Brain microvascular endothelial cell (primary cell): ENCODE results near the gene ARHGAP44.

ENCODE experiments used
- DNase-seq: peaks from one replicate; pipeline ENCODE4 v3.0.0-alpha.2; 2020
- H3K27ac ChIP-seq: fragments of 250-450 bp; sonication (Bioruptor Pico); 2 replicates; pipeline ENCODE4 v1.5.1; 2020; ENCODE audit warnings: mild to moderate bottlenecking, moderate library complexity
- H3K27me3 ChIP-seq: fragments of 250-450 bp; sonication (Bioruptor Pico); replicated peaks from 2 replicates; pipeline ENCODE4 v1.5.1; 2020; ENCODE audit warnings: mild to moderate bottlenecking
- H3K36me3 ChIP-seq: fragments of 250-450 bp; sonication (Bioruptor Pico); replicated peaks from 2 replicates; pipeline ENCODE4 v1.5.1; 2020; ENCODE audit warnings: mild to moderate bottlenecking
- H3K4me3 ChIP-seq: 2 replicates; pipeline ENCODE4 v1.5.1; 2011; ENCODE audit warnings: low read depth, mild to moderate bottlenecking, control low read depth, low read length, moderate library complexity
- in situ Hi-C: cut with HindIII; loops from 2 replicates; pipeline ENCODE4 v1.10.0; 2017; ENCODE audit warnings: low sequenced_read_pairs, low pct_ligation_motif_present
- TF ChIP-seq, protein P1 (sequence below): IDR thresholded peaks from 2 replicates; pipeline ENCODE4 v1.5.1; 2011; ENCODE audit warnings: low read depth, mild to moderate bottlenecking, moderate library complexity, low read length, control low read depth, inconsistent platforms; ENCODE audit errors: missing control alignments

ARHGAP44 gene

DNA sequence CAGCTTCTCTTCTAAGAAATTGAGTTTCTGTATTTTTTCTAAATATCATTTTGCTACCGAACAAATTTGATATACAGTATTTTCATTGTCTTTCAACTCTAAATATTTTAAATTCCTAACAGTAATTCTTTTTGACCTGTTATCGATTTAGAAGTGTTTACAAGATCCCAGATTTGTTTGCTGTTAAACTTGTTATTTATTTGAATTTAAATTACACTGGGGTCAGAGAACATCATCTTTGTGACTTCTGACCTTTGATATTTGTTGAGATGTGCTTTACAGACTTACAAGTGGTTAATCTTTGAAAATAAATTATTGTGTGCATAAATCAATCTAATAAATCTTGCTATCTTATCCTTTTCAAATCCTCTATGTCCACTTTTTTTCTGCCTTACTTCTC is 94.2 kb downstream of the ARHGAP44 start:
- H3K4me3 ChIP-seq: no peak overlapping the region
- no peak overlapping the region for H3K27ac ChIP-seq
- no peaks in the 10 kb centered on the region for H3K36me3 ChIP-seq
- TF ChIP-seq, protein P1, sequence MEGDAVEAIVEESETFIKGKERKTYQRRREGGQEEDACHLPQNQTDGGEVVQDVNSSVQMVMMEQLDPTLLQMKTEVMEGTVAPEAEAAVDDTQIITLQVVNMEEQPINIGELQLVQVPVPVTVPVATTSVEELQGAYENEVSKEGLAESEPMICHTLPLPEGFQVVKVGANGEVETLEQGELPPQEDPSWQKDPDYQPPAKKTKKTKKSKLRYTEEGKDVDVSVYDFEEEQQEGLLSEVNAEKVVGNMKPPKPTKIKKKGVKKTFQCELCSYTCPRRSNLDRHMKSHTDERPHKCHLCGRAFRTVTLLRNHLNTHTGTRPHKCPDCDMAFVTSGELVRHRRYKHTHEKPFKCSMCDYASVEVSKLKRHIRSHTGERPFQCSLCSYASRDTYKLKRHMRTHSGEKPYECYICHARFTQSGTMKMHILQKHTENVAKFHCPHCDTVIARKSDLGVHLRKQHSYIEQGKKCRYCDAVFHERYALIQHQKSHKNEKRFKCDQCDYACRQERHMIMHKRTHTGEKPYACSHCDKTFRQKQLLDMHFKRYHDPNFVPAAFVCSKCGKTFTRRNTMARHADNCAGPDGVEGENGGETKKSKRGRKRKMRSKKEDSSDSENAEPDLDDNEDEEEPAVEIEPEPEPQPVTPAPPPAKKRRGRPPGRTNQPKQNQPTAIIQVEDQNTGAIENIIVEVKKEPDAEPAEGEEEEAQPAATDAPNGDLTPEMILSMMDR: no peak
- in situ Hi-C loops: no loop called here
- H3K27me3 ChIP-seq: no peaks in the 10 kb centered on the region
- DNase-seq: no peak

- TF ChIP-seq, protein P1: no peak
- no peak overlapping the region for H3K27ac ChIP-seq
- no peak overlapping the region for H3K4me3 ChIP-seq
- in situ Hi-C loops: no loop called here
- H3K27me3 ChIP-seq: no peaks in the 10 kb centered on the region
- no peaks in the 10 kb centered on the region for H3K36me3 ChIP-seq
- no peak for DNase-seq
Measured at GRCh38 chr17:12887088-12887487, 97.8 kb downstream of the ARHGAP44 start.

GRCh38 chr17:12896180-12896785 is 107.0 kb downstream of the ARHGAP44 start:
- Histone ChIP-seq H3K4me3 (no peak overlapping the region), H3K27me3 (no peaks in the 10 kb centered on the region), H3K36me3 (no peaks in the 10 kb centered on the region), H3K27ac (no peak overlapping the region)
- TF ChIP-seq, protein P1: no peak
- in situ Hi-C loops: no loop called here
- DNase-seq: no peak

GRCh38 chr17:12898110-12898509 is 108.8 kb downstream of the ARHGAP44 start:
- H3K27ac ChIP-seq: no peak overlapping the region
- in situ Hi-C loops: no loop called here
- DNase-seq: no peak
- TF ChIP-seq, protein P1: no peak
- no peak overlapping the region for H3K4me3 ChIP-seq
- H3K27me3 ChIP-seq: no peaks in the 10 kb centered on the region
- no peaks in the 10 kb centered on the region for H3K36me3 ChIP-seq

DNA sequence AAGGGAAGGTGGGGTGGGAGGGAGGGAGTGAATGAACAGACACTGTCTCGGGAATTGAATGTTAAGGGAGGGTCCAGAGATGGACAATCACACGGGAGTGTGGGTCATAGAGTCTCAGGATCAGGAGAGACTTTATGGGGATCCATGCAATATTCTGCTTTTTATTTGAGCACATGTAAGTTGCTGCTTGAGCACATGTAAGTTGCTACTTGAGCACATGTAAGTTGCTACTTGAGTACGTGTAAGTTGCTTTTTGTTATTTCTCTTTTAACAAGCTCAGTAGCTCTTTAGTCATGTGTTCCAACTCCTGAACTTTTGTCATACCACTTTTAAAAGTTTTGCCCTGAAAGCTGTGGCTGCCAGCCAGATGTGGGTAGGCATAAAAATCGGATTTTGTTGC is 110.3 kb downstream of the ARHGAP44 start:
- Histone ChIP-seq H3K27me3 (no peaks in the 10 kb centered on the region), H3K4me3 (no peak overlapping the region), H3K27ac (no peak overlapping the region), H3K36me3 (no peaks in the 10 kb centered on the region)
- no peak for DNase-seq
- in situ Hi-C loops: no loop called here
- TF ChIP-seq, protein P1: no peak

DNA sequence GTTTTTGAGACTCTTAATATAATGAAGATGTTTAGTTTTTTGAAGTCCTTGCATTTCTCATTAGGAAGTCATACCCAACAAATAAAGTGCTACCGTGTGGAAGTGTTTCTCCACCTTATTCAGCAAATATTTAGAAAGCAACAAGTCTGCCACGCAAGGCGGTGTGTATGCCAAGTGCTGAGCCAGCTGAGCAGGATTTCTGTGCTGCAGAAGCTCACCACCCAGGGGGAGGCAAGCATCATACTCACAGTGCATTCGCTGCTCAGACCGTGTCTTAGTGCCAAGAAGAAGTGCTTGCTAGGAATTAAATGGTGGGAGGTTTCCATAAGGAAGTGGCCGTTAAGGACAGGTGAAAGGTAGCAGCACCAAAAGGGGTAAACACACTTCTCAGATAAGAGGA is 111.2 kb downstream of the ARHGAP44 start:
- TF ChIP-seq, protein P1: no peak
- H3K36me3 ChIP-seq: no peaks in the 10 kb centered on the region
- no peak overlapping the region for H3K27ac ChIP-seq
- in situ Hi-C loops: no loop called here
- DNase-seq: no peak
- no peaks in the 10 kb centered on the region for H3K27me3 ChIP-seq
- H3K4me3 ChIP-seq: no peak overlapping the region
